GM12892 (cell line): ENCODE measurements around the gene ST6GALNAC6.

ENCODE experiments used
- POLR2A ChIP-seq: IDR thresholded peaks from 2 replicates; pipeline ENCODE4 v1.6.1; 2011; ENCODE audit warnings: low read depth, low read length, control low read depth
- TAF1 ChIP-seq: IDR thresholded peaks from 2 replicates; pipeline ENCODE4 v1.6.1; 2011; ENCODE audit warnings: low read depth, mild to moderate bottlenecking, control low read depth, low read length, borderline replicate concordance

DNA sequence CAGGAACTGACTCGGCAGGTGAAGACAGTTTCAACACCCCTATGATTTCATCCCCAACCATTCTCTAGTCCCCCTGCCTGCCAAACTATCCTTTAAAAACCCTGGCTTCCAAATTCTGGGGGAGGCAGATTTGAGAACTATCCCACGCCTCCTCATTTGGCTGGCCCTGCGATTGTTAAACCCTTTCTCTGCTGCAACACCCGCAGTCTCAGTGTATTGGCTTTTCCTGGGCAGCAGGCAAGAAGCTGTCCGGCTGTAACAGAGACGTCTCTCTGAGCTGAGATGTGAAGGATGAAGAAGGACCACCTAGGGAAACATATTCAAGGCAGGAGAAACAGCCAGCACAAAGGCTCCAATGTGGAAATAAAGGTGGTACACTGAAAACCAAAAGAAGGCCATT, 6.6 kb downstream of the ST6GALNAC6 start:
- no peak for TF ChIP-seq POLR2A
- TF ChIP-seq TAF1: no peak
